HG03196 (cell line): Measurements from ENCODE around the gene RERG.
"Not testable (repeated sequence)": the region's sequence is repeated elsewhere in the genome, so short reads cannot be mapped to it uniquely, and the experiment has no call there.

Experiments used
- ATAC-seq: cut with Tn5 transposase; IDR thresholded peaks from one replicate; pipeline ENCODE4 v1.9.1; 2021; ENCODE audit not compliant: unreplicated experiment

Gene RERG

DNA sequence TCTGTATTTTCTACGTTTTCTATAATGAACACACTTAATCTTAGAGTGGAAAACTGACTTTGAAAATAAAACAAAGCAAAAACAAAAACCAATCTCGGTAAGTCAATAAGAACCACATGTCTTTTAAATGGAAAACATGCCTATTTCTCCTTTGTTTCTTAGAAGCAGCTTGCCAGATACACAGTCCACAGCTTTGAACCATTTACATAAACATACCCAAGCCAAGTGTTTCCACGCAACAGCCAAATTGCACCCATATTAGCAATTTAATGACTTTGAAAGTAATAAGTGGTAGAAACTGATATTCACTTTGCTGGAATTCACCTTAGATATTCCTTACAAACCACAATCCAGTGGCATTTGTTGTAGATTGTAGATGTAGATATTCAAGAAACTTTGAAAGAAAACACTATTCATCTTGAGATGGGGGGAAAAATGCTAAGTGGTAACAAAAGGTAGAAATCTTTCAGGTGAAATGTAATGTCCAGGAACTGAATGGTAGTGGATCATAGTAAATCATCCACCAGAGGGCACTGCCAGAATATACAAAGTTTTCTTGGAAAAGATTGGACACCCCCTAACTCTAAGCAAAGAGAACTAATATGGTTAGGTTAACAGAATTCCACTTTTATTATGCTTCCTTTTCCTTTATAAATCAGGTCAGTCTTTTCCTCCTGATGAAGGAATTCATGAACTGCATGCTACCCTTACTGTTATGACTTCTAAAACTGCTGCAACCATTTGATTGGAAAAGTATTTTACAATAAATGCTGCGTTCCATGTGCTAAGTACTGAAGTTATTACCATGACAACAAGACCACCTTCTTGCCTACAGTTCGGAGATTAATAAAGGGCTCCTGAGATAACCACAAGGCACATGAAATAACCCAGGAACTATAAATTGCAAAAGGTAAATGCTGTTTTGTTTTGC, 69.8 kb downstream of the RERG start:
- no peak for ATAC-seq

DNA sequence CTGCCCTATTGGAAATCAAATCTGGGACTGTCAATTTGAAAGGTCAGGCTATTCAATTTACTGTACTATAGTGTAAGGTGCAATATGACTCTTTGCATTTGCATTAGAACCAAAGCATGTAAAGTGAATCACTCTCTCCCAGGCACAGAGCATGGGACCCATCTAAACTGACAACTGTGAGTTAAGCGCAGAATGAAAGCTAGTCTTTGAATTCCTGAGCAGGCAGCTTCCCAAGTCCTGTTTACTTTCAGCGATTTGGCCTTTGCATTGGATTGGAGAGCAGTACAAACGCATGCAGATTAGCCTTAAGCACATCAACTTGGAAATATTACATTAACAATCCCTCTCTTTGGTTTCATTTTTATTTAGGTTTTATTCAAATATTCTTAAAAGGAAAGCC, 74.6 kb downstream of the RERG start:
- ATAC-seq: no peak

DNA sequence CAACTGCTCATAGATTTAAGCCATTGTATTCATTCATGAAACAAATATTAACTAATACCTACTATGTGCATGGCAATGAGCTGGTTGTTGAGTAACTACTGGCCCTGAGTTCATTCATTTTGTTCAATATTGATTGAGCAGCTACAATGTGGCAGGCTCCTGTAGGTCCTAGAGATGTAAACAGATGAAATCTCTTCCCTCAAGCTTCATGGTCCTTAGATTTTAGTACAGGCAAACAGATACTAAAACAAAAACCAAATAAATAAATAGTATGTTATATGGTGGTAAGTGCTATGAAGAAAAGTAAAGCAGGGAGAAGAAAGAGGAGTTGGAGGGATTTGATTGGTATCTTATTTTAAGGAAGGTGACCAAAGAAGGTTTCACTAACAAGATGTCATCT, 77.8 kb downstream of the RERG start:
- ATAC-seq: no peak

DNA sequence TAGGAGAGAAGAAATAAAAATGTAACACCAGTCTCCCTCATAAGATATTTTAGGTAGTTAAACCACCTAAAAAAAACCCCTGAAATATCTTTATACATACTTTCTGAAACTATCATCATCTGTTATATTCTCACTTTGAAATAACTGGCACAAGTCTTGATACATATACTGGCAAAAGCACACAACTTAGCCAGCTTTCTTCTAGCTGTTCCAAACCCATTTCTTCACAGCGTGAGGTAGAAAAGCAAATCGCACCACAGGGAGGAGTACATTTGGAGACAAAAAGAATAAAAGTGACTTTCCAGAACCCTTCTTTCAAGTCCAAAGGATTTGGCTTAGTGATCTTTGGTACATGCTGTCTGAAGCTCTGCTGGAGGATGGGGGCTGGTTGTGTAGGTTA, 78.5 kb downstream of the RERG start:
- no peak for ATAC-seq

DNA sequence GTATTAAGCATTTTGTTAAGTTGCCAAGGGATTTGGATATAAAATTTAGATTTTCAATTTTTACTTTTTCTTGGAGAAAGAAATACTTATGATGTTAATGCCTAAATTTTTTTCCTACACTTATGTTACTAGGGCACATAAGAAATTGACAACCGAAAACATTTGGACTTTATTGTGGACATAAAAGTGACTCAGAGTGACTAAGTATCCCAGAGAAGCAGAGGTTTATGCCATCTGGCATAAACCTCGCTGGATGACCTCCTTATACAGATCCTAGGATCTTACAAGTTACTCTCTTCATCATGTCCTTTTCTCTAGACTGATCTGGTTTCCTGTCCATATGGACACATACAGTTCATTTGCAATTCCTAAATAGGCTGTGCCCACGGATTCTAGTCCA, 89.8 kb downstream of the RERG start:
- ATAC-seq: no peak

DNA sequence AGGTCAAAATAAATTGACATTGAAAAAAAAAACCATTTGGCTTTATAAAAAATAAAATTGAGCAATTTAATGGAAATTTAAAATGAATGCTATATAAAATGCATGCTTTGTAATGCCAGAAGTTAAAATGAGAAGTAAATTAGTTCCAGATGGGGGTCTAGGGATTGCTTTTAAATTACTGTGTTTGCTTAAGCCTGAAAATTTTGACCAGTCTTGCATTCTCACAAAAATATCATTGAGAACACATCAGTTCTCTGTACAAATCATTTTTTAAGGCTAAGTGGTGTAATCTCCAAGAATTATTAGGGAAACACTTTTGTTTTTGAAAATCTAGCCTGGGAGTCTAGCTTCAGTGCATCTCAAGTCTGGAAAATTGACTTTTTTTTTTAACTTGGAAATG, 90.7 kb downstream of the RERG start:
- no peak for ATAC-seq

DNA sequence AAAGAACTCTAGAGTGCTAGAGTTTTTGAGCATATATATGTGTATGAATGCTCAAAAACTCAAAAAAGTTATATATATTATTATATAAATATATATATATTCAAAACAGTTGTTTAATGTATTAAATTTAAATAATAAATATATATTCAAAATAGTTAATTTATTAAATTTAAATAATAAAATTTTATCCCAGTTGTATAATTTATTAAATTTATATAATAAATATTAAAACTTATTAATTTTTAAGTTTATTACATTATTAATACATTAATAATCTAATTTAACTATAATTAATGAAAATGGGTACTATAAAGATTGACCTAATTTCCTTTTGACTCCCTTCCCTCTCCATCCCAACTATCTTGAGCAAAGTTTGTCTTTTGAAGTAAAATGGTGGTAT, 97.8 kb downstream of the RERG start:
- ATAC-seq: no peak

DNA sequence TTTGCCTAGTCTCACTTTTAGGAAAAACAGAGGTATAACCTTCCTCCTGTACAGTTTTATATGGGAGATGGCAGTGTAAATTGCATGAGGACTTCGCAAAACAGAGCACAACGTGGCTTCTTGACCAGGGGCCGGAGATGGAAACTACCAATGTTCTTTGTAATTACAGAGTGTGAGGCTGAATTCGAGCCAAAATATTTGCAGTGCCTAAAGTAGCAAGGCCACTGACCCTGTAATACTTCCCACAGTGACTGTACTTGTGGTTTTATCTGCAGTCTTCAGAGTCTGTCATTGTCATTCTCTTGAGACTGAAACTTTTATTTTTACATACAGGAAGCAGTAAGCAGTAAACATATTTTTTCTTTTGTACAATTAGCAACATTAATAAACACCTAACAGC, 98.9 kb downstream of the RERG start:
- no peak for ATAC-seq

DNA sequence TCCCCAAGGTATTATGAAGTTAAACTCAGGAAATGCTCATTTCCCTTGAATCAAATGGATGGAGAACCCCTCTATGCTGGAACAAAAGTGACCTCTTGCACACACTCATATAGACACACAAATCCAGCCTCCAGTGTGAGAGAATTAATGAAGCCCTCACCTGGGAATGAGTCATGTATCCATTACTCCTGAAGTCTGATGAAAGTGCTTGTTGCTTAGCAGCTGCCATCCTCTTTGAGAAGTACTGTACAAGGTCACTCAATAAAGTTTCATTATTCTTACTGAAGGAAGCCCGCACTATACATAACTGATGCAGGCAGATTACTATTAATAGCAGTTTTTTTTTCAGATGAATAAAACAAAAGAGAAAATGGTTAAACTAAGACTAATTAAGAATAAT, 102.3 kb downstream of the RERG start:
- no peak for ATAC-seq

DNA sequence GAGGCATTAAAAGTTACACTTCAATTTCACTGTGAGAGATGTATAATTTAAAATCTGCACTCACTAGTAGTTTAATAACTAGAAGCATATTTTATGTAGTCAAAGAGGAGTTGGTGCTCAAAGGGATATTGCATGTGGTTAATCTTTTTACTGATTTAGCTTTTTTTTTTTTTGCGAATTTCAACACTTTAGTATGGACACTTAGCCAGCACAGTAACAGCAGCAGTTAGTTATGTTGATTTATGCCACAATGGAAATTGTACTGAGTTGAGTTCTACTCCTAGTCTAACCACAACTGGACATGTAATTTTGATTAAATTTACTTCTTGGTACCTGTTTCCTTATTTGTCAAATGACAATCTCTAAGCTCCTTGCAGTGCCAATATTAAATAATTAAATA, 104.2 kb downstream of the RERG start:
- ATAC-seq: no peak

DNA sequence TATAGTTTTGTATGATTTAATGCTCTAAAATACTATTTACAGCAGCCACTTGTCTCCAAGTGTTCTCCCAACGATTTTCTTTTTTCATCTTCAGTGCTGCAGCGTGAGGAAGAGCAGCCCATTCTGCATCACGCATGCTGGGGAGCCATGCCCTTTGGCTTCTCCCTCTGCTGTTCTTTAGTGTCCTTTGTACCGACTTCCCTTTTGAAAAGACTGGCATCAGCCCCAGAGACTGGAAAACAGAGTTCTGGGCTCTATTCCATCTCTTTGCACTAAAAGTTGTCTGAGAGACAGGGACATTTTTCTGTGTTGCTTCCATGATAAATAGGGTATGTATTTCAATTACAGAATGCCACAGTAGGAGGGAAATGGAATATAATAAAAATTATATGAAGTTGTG, 105.1 kb downstream of the RERG start:
- no peak for ATAC-seq

DNA sequence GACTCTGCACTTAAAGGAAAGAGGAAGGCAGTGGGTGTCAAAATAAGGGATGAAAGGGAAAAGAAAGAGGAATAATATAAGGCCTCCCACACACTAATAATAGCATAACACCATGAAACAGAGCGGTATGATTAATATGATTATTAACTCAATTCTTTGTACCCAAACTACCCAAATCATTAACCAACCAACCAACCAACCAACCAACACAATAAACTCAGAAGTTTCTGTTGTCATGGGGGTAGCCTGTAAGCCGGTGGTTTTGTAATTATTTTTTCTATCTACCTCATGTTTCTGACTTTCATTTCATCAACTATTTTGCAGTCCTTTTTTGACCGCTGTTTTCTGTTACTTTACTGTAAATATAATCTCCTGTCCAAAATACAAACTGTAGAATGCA, 105.8 kb downstream of the RERG start:
- no peak for ATAC-seq

DNA sequence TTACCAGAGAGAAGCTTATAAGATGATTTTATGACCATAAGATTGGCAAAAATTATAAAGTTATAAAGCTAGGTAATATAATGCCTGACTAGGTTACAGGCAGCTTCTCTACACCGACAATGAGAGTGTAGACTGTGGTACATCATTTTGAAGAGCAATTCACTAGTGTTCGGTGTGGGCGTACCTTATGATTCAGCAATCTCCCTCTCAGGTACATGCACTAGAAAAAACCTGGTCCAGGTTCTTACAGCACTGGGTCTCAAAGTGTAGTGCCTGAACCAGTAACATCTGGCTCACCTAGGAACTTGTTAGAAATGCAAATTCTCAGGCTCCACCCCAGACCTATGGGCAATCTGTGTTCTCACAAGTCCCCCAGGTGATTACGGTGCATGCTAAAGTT, 106.7 kb downstream of the RERG start:
- ATAC-seq: no peak

DNA sequence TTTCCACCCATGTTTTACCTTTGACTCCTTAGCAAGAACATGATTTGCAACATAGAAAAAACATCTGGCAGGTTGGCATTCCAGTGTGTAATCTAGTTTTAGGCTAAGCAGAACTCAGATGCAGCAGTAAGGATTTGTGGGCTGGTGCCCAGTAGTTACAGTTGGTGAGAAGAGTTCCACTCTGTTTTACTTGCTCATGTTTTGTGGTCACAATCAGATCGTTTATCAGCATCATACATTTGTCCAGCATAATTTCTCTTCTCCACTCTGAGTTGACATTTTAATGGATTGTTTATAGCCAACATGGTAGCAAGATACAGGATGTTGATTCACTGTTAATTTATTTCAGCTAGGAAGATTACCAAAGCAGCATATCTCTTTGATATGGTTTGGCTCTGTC, 128.4 kb downstream of the RERG start:
- no peak for ATAC-seq

DNA sequence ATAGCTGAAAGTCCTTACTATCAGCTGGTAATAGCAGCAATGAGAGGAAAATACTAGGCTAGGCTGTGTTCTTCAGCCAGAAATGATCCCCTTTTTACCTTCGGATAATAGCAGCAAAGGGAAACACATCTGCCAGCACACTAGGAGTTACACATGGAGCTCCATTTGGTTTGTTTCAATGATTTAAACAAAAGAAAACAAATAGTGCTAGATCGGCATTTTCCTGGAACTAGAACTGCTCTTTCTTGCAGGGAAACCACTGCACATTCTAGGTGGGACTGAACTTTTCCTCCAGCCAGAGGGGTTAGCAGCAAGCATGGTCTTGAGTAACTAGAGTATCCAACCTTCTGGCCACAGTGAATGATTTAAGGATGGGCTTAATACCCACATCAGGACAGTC, 130.8 kb downstream of the RERG start:
- no peak for ATAC-seq

DNA sequence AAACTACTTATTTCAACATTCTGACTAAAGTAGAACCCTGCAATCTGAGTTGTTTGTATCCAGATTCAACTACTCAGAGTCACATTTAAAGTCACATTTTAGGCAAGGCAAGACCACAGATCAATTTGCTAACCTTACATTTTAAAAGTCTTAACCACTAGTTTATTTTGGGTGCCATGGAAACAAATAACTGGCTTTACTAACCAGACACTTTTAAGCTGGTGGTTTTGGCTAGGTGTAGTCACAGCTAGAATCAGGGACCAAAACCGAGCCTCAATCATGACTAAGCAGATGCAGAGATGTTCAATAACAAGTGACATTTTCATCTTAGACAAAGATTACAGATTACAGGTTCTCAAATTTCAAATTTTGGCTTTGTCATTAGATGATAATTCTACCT, 133.1 kb downstream of the RERG start:
- no peak for ATAC-seq

DNA sequence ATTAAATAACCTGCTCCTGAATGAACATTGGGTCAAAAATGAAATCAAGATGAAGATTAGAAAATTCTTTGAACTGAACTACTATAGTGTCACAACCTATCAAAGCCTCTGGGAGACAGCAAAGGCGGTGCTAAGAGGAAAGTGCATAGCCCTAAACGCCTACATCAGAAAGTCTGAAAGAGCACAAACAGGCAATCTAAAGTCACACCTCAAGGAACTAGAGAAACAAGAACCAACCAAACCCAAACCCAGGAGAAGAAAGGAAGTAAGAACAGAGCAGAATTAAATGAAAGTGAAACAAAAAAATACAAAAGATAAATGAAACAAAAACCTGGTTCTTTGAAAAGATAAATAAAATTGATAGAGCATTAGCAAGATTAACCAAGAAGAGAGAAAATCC, 143.5 kb downstream of the RERG start:
- not testable (repeated sequence) for ATAC-seq

DNA sequence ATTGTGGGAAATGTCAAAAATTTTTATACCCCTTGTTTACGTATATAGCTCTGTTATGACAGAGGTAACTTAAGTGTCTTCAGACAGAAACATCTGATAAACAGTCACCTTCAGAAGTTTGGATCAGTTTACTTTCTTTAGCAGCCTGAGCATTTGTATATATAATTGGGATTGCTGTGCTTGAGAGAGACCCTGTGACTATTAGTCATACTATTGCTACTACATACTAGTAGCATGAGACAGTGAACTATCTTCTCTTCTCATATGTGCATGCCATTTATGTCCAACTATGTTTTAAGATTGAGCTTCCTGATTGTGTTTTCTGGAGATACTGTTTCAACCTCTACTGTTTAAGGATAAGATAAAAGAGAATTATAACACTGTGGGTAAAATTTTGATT, 146.9 kb downstream of the RERG start:
- no peak for ATAC-seq

DNA sequence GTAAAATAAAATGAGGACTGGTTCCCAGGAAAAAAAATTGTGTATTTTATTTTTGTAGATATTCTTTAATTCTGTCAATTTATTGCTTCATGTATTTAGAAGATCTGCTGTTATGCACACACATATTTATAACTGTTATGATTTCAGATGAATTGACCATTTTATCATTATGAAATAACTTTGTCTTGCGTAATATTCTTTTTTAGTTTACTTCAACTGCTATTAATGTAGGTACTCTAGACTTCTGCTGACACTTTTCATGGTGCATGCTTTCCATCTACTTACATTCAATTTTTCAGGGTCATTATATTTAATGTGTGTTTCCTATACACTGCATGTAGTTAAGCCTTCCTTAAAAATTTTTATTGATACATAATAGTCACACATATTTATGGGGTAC, 162.1 kb downstream of the RERG start:
- ATAC-seq: no peak
